Stomach (tissue), 19 donors: ENCODE data around the gene LBX1. TPM values are rescaled to one million over a fixed set of nuclear protein-coding genes. Genes with fewer than 3 reads are reported as not detected.

Experiments
- DNase-seq, 2 donors: peaks; one replicate each; pipeline versions ENCODE4 v3.0.0 to v3.0.0-alpha.2; 2013 to 2019
- H3K27ac ChIP-seq, 5 donors: fragments of 200-600 bp in 4 of 5; sonication (generic) in 4 of 5; one replicate each; pipeline ENCODE4 v1.5.1; 2013 to 2019; ENCODE audit warnings: mild to moderate bottlenecking in 1 of 5, moderate library complexity in 1 of 5
- H3K27me3 ChIP-seq, 3 donors: fragments of 200-600 bp; sonication (generic); one replicate each; pipeline ENCODE4 v1.5.1; 2017 to 2019; ENCODE audit warnings: mixed run types in 1 of 3
- H3K36me3 ChIP-seq, 4 donors: fragments of 200-600 bp; sonication (generic); 1 replicate in 3 of 4; 2 replicates in 1 of 4; pipeline ENCODE4 v1.5.1; 2016 to 2019
- H3K4me1 ChIP-seq, 4 donors: fragments of 200-600 bp; sonication (generic); one replicate each; pipeline ENCODE4 v1.5.1; 2016 to 2019
- H3K4me3 ChIP-seq, 4 donors: fragments of 200-600 bp; sonication (generic) in 3 of 4; one replicate each; pipeline ENCODE4 v1.5.1; 2016 to 2019; ENCODE audit warnings: mild to moderate bottlenecking in 1 of 4
- H3K9me3 ChIP-seq, 4 donors: fragments of 200-600 bp; sonication (generic); one replicate each; pipeline ENCODE4 v1.5.1; 2016 to 2019
- EP300 ChIP-seq: sonication (generic); formaldehyde crosslinking; IDR thresholded peaks from one replicate; pipeline ENCODE4 v1.6.1; 2017; ENCODE audit warnings: antibody characterized with exemption
- POLR2A ChIP-seq, 4 donors: fragments of 450-650 bp; IDR thresholded peaks; one replicate each; pipeline ENCODE4 v1.6.1; 2016; ENCODE audit warnings: antibody characterized with exemption in 4 of 4, control low read depth in 2 of 4, mild to moderate bottlenecking in 1 of 4, moderate library complexity in 1 of 4
- POLR2AphosphoS5 ChIP-seq, 3 donors: sonication (generic); formaldehyde crosslinking; IDR thresholded peaks; one replicate each; pipeline ENCODE4 v1.6.1; 2016; ENCODE audit warnings: antibody characterized with exemption in 3 of 3
- whole genome bisulfite sequencing, 5 donors: extraction: QIAGEN DNeasy Blood & Tissue Kit in 3 of 5; methylation state at CpG; one replicate each; pipeline versions ENCODE4 v1.1.5 to v1.1.7; 2013 to 2018; 5-methylcytosine and 5-hydroxymethylcytosine counted together
- intact Hi-C: fragments of 100-400 bp; cut with DNase I; formaldehyde crosslinking; loops from one replicate; pipeline ENCODE4 v1.15.1; 2023; ENCODE audit warnings: low total_unique reads
- long read RNA-seq, 10 donors: transcript quantifications; one replicate each; lab custom pipeline, GENCODE V29; 2026
- polyA plus RNA-seq, 3 donors: library from polyadenylated mRNA; stranded (reverse); fragments of 200-250 nt; gene quantifications; one replicate each; pipeline ENCODE4 v1.2.3, GENCODE V29; 2013
- total RNA-seq, 5 donors: library from RNA; depleted of rRNA; stranded (reverse); fragments of >200 nt; gene quantifications; one replicate each; pipeline versions ENCODE4 v1.1.0 to v1.2.3, GENCODE V29; 2014 to 2016
- TF ChIP-seq, protein P1 (sequence below), 7 experiments: fragments of 450-650 bp in 4 of 7; fragments of 200-600 bp in 3 of 7; sonication (generic) in 3 of 7; IDR thresholded peaks; one replicate each; pipeline ENCODE4 v1.5.1; 2016 to 2019; ENCODE audit warnings: antibody characterized with exemption in 7 of 7, control low read depth in 2 of 7, mild to moderate bottlenecking in 1 of 7
- donor health status: healthy with polysubstance abuse.
- donor health status: Bipolar disorder and iron deficiency.
- donor health status: healthy.

The LBX1 gene, protein sequence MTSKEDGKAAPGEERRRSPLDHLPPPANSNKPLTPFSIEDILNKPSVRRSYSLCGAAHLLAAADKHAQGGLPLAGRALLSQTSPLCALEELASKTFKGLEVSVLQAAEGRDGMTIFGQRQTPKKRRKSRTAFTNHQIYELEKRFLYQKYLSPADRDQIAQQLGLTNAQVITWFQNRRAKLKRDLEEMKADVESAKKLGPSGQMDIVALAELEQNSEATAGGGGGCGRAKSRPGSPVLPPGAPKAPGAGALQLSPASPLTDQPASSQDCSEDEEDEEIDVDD
- total RNA-seq (not detected), polyA plus RNA-seq (not detected)
- long read RNA-seq, donor 1: 0 reads
- long read RNA-seq, donor 2: 0 reads
- long read RNA-seq, donor 3: 0 reads
- long read RNA-seq, donor 4: 0 reads
- long read RNA-seq, donor 5: 0 reads
- long read RNA-seq, donor 6: 0 reads
- long read RNA-seq, donor 7: 0 reads
- long read RNA-seq, donor 8: 0 reads
- long read RNA-seq, donor 9: 0 reads
- long read RNA-seq, donor 10: 0 reads

DNA sequence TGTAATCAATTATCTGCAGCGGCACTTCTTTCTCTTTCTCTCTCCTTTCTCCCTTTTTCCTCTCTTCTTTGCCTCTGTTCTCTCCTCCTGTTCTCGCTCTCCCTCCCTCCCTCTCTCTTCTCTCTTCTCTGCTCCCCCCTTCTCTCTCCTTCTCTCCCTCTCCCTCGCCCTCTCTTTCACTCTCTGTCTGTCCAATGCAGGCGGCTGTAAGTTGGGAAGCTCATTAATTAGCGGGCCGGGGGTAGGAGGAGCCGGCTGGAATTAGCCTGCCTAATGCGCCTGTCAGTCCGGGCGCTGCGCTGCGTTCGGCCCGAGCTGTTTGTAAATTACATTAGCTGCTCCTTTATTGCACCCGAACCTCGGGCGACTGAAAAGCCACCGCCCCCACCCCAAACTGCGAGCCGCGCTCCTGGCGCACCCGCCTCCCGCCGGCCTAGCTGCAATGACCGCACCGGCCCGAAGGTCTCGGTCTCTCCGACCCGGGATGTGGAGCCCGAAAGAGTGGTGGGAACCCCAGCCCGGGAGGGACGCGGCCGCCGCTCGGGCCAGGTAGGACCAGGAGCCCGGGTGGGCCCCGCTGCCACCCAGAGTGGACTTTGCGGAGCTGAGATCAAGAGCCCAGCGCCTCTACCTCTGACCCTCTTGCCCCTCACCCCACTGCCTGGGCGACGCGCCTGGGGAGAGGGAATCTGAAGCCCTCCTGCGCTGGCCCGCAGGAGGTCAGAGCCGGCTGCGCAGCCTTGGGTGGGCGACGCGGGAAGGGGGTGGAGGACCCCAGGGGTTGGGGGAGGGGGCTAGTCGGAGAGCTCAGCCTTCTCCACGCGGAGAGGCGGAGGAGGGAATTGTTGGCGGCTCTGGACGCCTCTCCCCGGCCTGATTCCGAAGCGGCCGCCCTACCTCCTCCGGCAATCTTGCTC is at the start of gene LBX1:
Gene LBX1 (minus strand): TSS at position 198 of the 917 bp plus-strand sequence. CDS start 648 bp downstream, outside the sequence.
- Histone ChIP-seq H3K4me3 (peak within 1 kb of the TSS; percentile 7 to 36 (median 21)), H3K9me3 (no peaks in the 10 kb centered on the region), H3K27me3 (peaks cover 66 to 100% (median 100%) of the 10 kb centered on the region in 3 donors), H3K4me1 (peaks cover 50 to 59% (median 57%) of the 10 kb centered on the region in 4 donors), H3K36me3 (no peaks in the 10 kb centered on the region), H3K27ac (no peak within 1 kb of the TSS)
- WGBS, 5 donors: 1 to 5% (median 4%) methylated on average over 27 to 63 of the region's 63 CpGs
- DNase-seq: no peak
- TF ChIP-seq, protein P1, sequence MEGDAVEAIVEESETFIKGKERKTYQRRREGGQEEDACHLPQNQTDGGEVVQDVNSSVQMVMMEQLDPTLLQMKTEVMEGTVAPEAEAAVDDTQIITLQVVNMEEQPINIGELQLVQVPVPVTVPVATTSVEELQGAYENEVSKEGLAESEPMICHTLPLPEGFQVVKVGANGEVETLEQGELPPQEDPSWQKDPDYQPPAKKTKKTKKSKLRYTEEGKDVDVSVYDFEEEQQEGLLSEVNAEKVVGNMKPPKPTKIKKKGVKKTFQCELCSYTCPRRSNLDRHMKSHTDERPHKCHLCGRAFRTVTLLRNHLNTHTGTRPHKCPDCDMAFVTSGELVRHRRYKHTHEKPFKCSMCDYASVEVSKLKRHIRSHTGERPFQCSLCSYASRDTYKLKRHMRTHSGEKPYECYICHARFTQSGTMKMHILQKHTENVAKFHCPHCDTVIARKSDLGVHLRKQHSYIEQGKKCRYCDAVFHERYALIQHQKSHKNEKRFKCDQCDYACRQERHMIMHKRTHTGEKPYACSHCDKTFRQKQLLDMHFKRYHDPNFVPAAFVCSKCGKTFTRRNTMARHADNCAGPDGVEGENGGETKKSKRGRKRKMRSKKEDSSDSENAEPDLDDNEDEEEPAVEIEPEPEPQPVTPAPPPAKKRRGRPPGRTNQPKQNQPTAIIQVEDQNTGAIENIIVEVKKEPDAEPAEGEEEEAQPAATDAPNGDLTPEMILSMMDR (IDR thresholded peaks at IDR 0.05): no peak
- TF ChIP-seq POLR2A (IDR thresholded peaks at IDR 0.05) (no peak), POLR2AphosphoS5 (IDR thresholded peaks at IDR 0.05) (no peak), EP300 (no peak)
- intact Hi-C loops: no loop called here

DNA sequence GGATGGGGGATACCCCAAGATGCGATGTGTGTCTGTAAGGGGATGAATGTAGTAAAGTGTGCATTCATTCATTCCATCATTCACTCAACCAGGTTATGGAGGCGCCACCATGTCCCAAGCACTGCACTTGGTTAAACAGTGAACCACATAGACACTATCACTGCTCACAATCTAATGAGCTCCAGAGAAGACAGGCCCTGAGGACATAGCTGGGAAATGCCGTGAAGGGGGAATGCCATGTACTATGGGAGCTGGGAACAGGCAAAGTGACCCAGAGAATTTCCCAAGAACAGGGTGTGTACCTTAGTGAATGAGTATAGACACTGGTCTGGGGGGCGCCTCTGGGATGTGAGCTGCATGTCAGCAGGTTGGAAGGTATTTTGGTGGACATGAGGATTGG is 44.5 kb upstream of the LBX1 start:
- Histone ChIP-seq H3K4me3 (no peak overlapping the region), H3K4me1 (no peaks in the 10 kb centered on the region), H3K9me3 (no peaks in the 10 kb centered on the region), H3K27ac (no peak overlapping the region), H3K36me3 (no peaks in the 10 kb centered on the region), H3K27me3 (peaks cover 0 to 40% (median 7%) of the 10 kb centered on the region in 3 donors)
- DNase-seq: no peak
- intact Hi-C loops: no loop called here
- TF ChIP-seq, protein P1 (IDR thresholded peaks at IDR 0.05): no peak
- TF ChIP-seq POLR2AphosphoS5 (IDR thresholded peaks at IDR 0.05) (no peak), EP300 (no peak), POLR2A (IDR thresholded peaks at IDR 0.05) (no peak)
- 82 to 89% (median 87%) methylated on average over 4 of the region's 4 CpGs for WGBS, 5 donors

DNA sequence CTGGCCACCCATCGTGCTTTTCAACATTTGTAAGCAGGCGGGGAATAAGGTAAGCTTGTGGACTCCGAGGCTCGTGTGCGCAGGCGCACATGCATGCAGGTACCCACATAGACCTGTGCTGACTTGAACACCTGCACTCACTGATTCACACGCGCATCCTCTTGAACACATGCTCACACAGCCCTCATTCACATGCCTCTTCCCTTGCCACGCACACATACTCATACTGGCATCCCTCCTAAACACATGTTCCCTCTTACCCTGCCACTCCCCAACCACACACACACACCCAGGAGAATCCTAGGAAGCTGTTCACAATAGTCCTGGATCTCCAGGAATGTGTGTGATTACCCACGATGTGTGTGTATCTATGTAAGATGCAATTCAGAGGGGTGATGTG is 44.1 kb upstream of the LBX1 start:
- Histone ChIP-seq H3K27me3 (peaks cover 0 to 40% (median 7%) of the 10 kb centered on the region in 3 donors), H3K9me3 (no peaks in the 10 kb centered on the region), H3K4me3 (no peak overlapping the region), H3K27ac (no peak overlapping the region), H3K36me3 (no peaks in the 10 kb centered on the region), H3K4me1 (no peaks in the 10 kb centered on the region)
- intact Hi-C loops: no loop called here
- TF ChIP-seq POLR2AphosphoS5 (IDR thresholded peaks at IDR 0.05): no peak
- TF ChIP-seq, protein P1 (IDR thresholded peaks at IDR 0.05): no peak
- no peak for TF ChIP-seq EP300
- TF ChIP-seq POLR2A (IDR thresholded peaks at IDR 0.05): no peak
- no peak for DNase-seq
- 81 to 85% (median 83%) methylated on average over 10 of the region's 10 CpGs for WGBS, 5 donors

DNA sequence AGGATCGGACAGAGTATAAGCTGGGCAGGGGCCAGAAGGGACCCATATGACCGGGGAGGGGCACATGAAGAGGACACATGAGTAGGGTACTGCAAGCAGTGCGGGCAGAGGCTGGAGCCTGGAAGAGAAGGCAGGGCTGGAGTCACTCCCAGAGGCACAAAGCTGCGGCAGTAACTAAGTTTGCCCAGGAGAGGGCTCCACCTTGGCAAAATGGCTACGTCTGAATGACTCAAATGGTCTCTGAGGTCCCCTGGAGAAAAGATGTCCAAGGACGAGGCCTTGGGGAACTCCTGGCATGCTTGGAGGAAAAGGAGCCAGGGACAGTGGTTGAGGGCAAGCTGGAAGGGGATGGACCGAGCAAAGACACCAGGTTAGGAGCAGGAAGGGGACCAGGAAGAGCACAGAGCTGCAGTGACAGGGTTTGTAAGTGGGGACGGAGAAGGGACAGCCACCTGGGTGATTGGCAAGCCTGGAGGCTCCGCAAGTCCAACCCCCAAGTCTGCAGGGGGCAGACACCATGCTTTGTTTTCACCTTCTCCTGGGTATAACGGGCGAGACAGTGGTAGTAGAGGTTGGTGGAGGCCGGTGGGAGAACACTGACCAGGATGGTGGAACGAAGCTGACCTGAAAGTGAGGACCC is 43.1 kb upstream of the LBX1 start:
- H3K27ac ChIP-seq: no peak overlapping the region
- H3K9me3 ChIP-seq: no peaks in the 10 kb centered on the region
- no peak overlapping the region for H3K4me3 ChIP-seq
- DNase-seq: peak; percentile 66 to 85
- H3K4me1 ChIP-seq: no peaks in the 10 kb centered on the region
- peaks cover 0 to 40% (median 7%) of the 10 kb centered on the region in 3 donors for H3K27me3 ChIP-seq
- H3K36me3 ChIP-seq: no peaks in the 10 kb centered on the region
- TF ChIP-seq EP300: no peak
- no peak for TF ChIP-seq POLR2AphosphoS5 (IDR thresholded peaks at IDR 0.05)
- no peak for TF ChIP-seq POLR2A (IDR thresholded peaks at IDR 0.05)
- TF ChIP-seq, protein P1 (IDR thresholded peaks at IDR 0.05): peak in 5 of 7 experiments; percentile 40 to 73 (median 61)
- intact Hi-C loops: no loop called here
- WGBS, 5 donors: 31 to 48% (median 33%) methylated on average over 13 of the region's 13 CpGs
